Ovary (tissue), 3 donors: ENCODE measurements around the gene TMEM109.

Experiments used
- POLR2A ChIP-seq: fragments of 450-650 bp; IDR thresholded peaks from one replicate; pipeline ENCODE4 v1.6.1; 2017; ENCODE audit warnings: antibody characterized with exemption, mild to moderate bottlenecking, moderate library complexity
- TF ChIP-seq, protein P1 (sequence below), 3 donors: fragments of 450-650 bp in 2 of 3; fragments of 200-600 bp in 1 of 3; IDR thresholded peaks; one replicate each; pipeline versions ENCODE4 v1.5.1 to v1.8.0; 2016 to 2022; ENCODE audit warnings: antibody characterized with exemption in 3 of 3, mild to moderate bottlenecking in 1 of 3
- donor health status: DM: no; HTN: no; CAD: no.

DNA sequence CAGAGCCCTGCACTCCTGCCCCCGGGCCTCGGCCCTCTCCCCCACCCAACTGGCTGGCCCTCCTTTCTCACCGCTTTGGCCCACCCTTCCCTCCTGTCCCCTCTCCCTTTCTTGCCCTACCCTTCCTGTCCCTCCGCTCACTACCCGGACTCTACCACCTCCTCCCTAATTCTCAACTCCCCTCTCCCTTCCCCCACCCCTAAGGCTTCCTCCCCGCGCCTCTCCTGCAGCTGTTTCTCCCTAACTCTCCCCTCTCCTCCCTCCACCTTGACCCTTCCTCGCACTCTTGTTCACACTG, 37.6 kb downstream of the TMEM109 start:
- TF ChIP-seq, protein P1, sequence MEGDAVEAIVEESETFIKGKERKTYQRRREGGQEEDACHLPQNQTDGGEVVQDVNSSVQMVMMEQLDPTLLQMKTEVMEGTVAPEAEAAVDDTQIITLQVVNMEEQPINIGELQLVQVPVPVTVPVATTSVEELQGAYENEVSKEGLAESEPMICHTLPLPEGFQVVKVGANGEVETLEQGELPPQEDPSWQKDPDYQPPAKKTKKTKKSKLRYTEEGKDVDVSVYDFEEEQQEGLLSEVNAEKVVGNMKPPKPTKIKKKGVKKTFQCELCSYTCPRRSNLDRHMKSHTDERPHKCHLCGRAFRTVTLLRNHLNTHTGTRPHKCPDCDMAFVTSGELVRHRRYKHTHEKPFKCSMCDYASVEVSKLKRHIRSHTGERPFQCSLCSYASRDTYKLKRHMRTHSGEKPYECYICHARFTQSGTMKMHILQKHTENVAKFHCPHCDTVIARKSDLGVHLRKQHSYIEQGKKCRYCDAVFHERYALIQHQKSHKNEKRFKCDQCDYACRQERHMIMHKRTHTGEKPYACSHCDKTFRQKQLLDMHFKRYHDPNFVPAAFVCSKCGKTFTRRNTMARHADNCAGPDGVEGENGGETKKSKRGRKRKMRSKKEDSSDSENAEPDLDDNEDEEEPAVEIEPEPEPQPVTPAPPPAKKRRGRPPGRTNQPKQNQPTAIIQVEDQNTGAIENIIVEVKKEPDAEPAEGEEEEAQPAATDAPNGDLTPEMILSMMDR (IDR thresholded peaks at IDR 0.05): no peak
- TF ChIP-seq POLR2A: no peak
